Measurements from ENCODE around the gene UGT1A9. TPM values are rescaled to one million over a fixed set of nuclear protein-coding genes. Genes with fewer than 3 reads are reported as not detected.

The UGT1A9 gene
- total and polyA plus RNA-seq, 2 experiments from 2014 or later = 9.6 to 12.6 TPM

GRCh38 chr2:233799087-233799665 is 127.5 kb downstream of the UGT1A9 start:
- DNase-seq (ENCODE audit: low spot score) = no peak
- 71% methylated on average over 7 of the region's 7 CpGs for WGBS (ENCODE audit: low lambda C conversion rate, missing lambda C conversion rate)
- Histone ChIP-seq H4K20me1 (ENCODE audit: insufficient read depth, poor library complexity, severe bottlenecking) (no peaks in the 10 kb centered on the region), H3K9me2 (replicated peaks; ENCODE audit: insufficient read depth) (no peaks in the 10 kb centered on the region), H3K36me3 (replicated peaks; ENCODE audit: insufficient read depth, low read depth) (no peaks in the 10 kb centered on the region), H3K79me2 (no peaks in the 10 kb centered on the region), H3K4me1 (ENCODE audit: insufficient read depth) (no peaks in the 10 kb centered on the region), H3K27me3 (no peaks in the 10 kb centered on the region), H3K4me2 (no peak overlapping the region), H3K4me3 (no peak overlapping the region), H3K27ac (no peak overlapping the region), H3K9me3 (ENCODE audit: low read depth) (no peaks in the 10 kb centered on the region), H2AFZ (no peak overlapping the region)
- TF ChIP-seq EZH2phosphoT487 (IDR thresholded peaks at IDR 0.05; ENCODE audit: low read depth, severe bottlenecking, unreplicated experiment) = no peak
- no peak for TF ChIP-seq CTCF (IDR thresholded peaks at IDR 0.05; ENCODE audit: poor library complexity)
- TF ChIP-seq EZH2 (IDR thresholded peaks at IDR 0.05; ENCODE audit: borderline replicate concordance) = no peak

- no peaks in the 10 kb centered on the region for H3K4me1 ChIP-seq (ENCODE audit: insufficient read depth)
- TF ChIP-seq CTCF (IDR thresholded peaks at IDR 0.05; ENCODE audit: poor library complexity) = no peak
- no peak for TF ChIP-seq EZH2 (IDR thresholded peaks at IDR 0.05; ENCODE audit: borderline replicate concordance)
- no peak for TF ChIP-seq EZH2phosphoT487 (IDR thresholded peaks at IDR 0.05; ENCODE audit: low read depth, severe bottlenecking, unreplicated experiment)
- 49% methylated on average over 5 of the region's 5 CpGs for WGBS (ENCODE audit: low lambda C conversion rate, missing lambda C conversion rate)
Measured at GRCh38 chr2:233799716-233800115, 128.0 kb downstream of the UGT1A9 start.

GRCh38 chr2:233800208-233800607 is 128.5 kb downstream of the UGT1A9 start:
- no peak overlapping the region for H3K4me3 ChIP-seq
- H3K4me2 ChIP-seq = no peak overlapping the region
- H3K36me3 ChIP-seq (replicated peaks; ENCODE audit: insufficient read depth, low read depth) = no peaks in the 10 kb centered on the region
- no peak overlapping the region for H2AFZ ChIP-seq
- H3K9me3 ChIP-seq (ENCODE audit: low read depth) = no peaks in the 10 kb centered on the region
- H4K20me1 ChIP-seq (ENCODE audit: insufficient read depth, poor library complexity, severe bottlenecking) = no peaks in the 10 kb centered on the region
- H3K27ac ChIP-seq = no peak overlapping the region
- no peaks in the 10 kb centered on the region for H3K27me3 ChIP-seq
- no peak for DNase-seq (ENCODE audit: low spot score)
- H3K4me1 ChIP-seq (ENCODE audit: insufficient read depth) = no peaks in the 10 kb centered on the region
- WGBS (ENCODE audit: low lambda C conversion rate, missing lambda C conversion rate) = 81% methylated on average over 7 of the region's 7 CpGs
- TF ChIP-seq EZH2phosphoT487 (IDR thresholded peaks at IDR 0.05; ENCODE audit: low read depth, severe bottlenecking, unreplicated experiment) (no peak), CTCF (IDR thresholded peaks at IDR 0.05; ENCODE audit: poor library complexity) (no peak), EZH2 (IDR thresholded peaks at IDR 0.05; ENCODE audit: borderline replicate concordance) (no peak)
- H3K9me2 ChIP-seq (replicated peaks; ENCODE audit: insufficient read depth) = no peaks in the 10 kb centered on the region
- no peaks in the 10 kb centered on the region for H3K79me2 ChIP-seq

More at GRCh38 chr2:233799716-233800115, 128.0 kb downstream of the UGT1A9 start:
- no peaks in the 10 kb centered on the region for H3K9me2 ChIP-seq (replicated peaks; ENCODE audit: insufficient read depth)
- H3K27ac ChIP-seq = no peak overlapping the region
- H3K9me3 ChIP-seq (ENCODE audit: low read depth) = no peaks in the 10 kb centered on the region
- H3K4me3 ChIP-seq = no peak overlapping the region
- H3K36me3 ChIP-seq (replicated peaks; ENCODE audit: insufficient read depth, low read depth) = no peaks in the 10 kb centered on the region
- no peak overlapping the region for H3K4me2 ChIP-seq
- no peaks in the 10 kb centered on the region for H3K27me3 ChIP-seq
- no peak for DNase-seq (ENCODE audit: low spot score)
- H4K20me1 ChIP-seq (ENCODE audit: insufficient read depth, poor library complexity, severe bottlenecking) = no peaks in the 10 kb centered on the region
- H2AFZ ChIP-seq = no peak overlapping the region
- H3K79me2 ChIP-seq = no peaks in the 10 kb centered on the region

Data from hepatocyte (in vitro differentiated cells).